Measurements from ENCODE around the gene ADRB1. TPM values are rescaled to one million over a fixed set of nuclear protein-coding genes. Genes with fewer than 3 reads are reported as not detected.
A peak's percentile ranks its signal among the peaks of the same experiment; 100 is the strongest.

Gene ADRB1
- total and polyA plus RNA-seq, 3 donors from 2014 or later, result 0.32 to 0.99 (median 0.55) TPM

GRCh38 chr10:114000457-114001010 lies 43.1 kb upstream of the ADRB1 start:
- H3K36me3 ChIP-seq (ENCODE audit: low read depth, missing control alignments), result no peaks in the 10 kb centered on the region
- TF ChIP-seq POLR2A (IDR thresholded peaks at IDR 0.05), result no peak
- no peak for TF ChIP-seq CTCF (IDR thresholded peaks at IDR 0.05)
- H3K27ac ChIP-seq, result no peak overlapping the region
- intact Hi-C loops (cut with DNase I; ENCODE audit: low total_unique reads), result no loop called here
- H3K9me3 ChIP-seq, result no peaks in the 10 kb centered on the region
- no peak for DNase-seq
- no peaks in the 10 kb centered on the region for H3K27me3 ChIP-seq
- 88 to 93% methylated on average over 6 of the region's 6 CpGs for WGBS, 2 donors
- H3K4me1 ChIP-seq, result no peaks in the 10 kb centered on the region
- H3K4me3 ChIP-seq, result no peak overlapping the region

GRCh38 chr10:114002422-114002821 lies 41.2 kb upstream of the ADRB1 start:
- 76 to 79% methylated on average over 7 of the region's 7 CpGs for WGBS, 2 donors
- Histone ChIP-seq H3K4me3 (no peak overlapping the region), H3K4me1 (no peaks in the 10 kb centered on the region), H3K36me3 (ENCODE audit: low read depth, missing control alignments) (no peaks in the 10 kb centered on the region), H3K27ac (no peak overlapping the region), H3K27me3 (no peaks in the 10 kb centered on the region), H3K9me3 (no peaks in the 10 kb centered on the region)
- no peak for DNase-seq
- intact Hi-C loops (cut with DNase I; ENCODE audit: low total_unique reads), result no loop called here
- TF ChIP-seq POLR2A (IDR thresholded peaks at IDR 0.05), result no peak
- peak in 1 of 3 experiments; percentile 27 for TF ChIP-seq CTCF (IDR thresholded peaks at IDR 0.05)

GRCh38 chr10:114003161-114003941 lies 40.3 kb upstream of the ADRB1 start:
- H3K4me1 ChIP-seq, result no peaks in the 10 kb centered on the region
- TF ChIP-seq CTCF (IDR thresholded peaks at IDR 0.05) (no peak), POLR2A (IDR thresholded peaks at IDR 0.05) (no peak)
- intact Hi-C loops (cut with DNase I; ENCODE audit: low total_unique reads), result no loop called here
- H3K36me3 ChIP-seq (ENCODE audit: low read depth, missing control alignments), result no peaks in the 10 kb centered on the region
- no peak overlapping the region for H3K4me3 ChIP-seq
- 89% methylated on average over 9 of the region's 9 CpGs for WGBS, 2 donors
- H3K27ac ChIP-seq, result no peak overlapping the region
- H3K27me3 ChIP-seq, result no peaks in the 10 kb centered on the region
- no peak for DNase-seq
- no peaks in the 10 kb centered on the region for H3K9me3 ChIP-seq

- no peaks in the 10 kb centered on the region for H3K4me1 ChIP-seq
- WGBS, 2 donors, result 77 to 92% methylated on average over 5 of the region's 5 CpGs
- intact Hi-C loops (cut with DNase I; ENCODE audit: low total_unique reads), result no loop called here
Measured at GRCh38 chr10:114009281-114009996, 34.2 kb upstream of the ADRB1 start.

More at GRCh38 chr10:114009281-114009996, 34.2 kb upstream of the ADRB1 start:
- no peaks in the 10 kb centered on the region for H3K9me3 ChIP-seq
- no peak for DNase-seq
- H3K4me3 ChIP-seq, result no peak overlapping the region
- H3K36me3 ChIP-seq (ENCODE audit: low read depth, missing control alignments), result no peaks in the 10 kb centered on the region
- no peak for TF ChIP-seq CTCF (IDR thresholded peaks at IDR 0.05)
- no peak for TF ChIP-seq POLR2A (IDR thresholded peaks at IDR 0.05)
- no peak overlapping the region for H3K27ac ChIP-seq
- no peaks in the 10 kb centered on the region for H3K27me3 ChIP-seq
